ENCODE data around the gene PSMD13.

The PSMD13 gene

GRCh38 chr11:272195-272930, 35.6 kb downstream of the PSMD13 start:
- no peak for DNase-seq (ENCODE audit: low read depth in 3 of 3)

- no peak for DNase-seq (ENCODE audit: low read depth in 3 of 3)
These were observed 36.1 kb downstream of the PSMD13 start for GRCh38 chr11:272931-273198.

GRCh38 chr11:276219-276618, 39.4 kb downstream of the PSMD13 start:
- no peak for DNase-seq (ENCODE audit: low read depth in 3 of 3)

GRCh38 chr11:278001-278951, 41.5 kb downstream of the PSMD13 start, which contains the start of gene NLRP6:
Gene NLRP6, plus strand, starts transcription at chr11:278407. Its CDS starts 163 bp downstream, at chr11:278570.
- DNase-seq (ENCODE audit: low read depth in 3 of 3) = no peak

GRCh38 chr11:279040-279965, 42.5 kb downstream of the PSMD13 start:
- DNase-seq (ENCODE audit: low read depth in 3 of 3) = no peak

- no peak for DNase-seq (ENCODE audit: low read depth in 3 of 3)
These were observed 43.4 kb downstream of the PSMD13 start for GRCh38 chr11:279966-280705.

- DNase-seq (ENCODE audit: low read depth in 3 of 3) = no peak
These were observed 44.1 kb downstream of the PSMD13 start for GRCh38 chr11:280706-281485.

- no peak for DNase-seq (ENCODE audit: low read depth in 3 of 3)
These were observed 44.8 kb downstream of the PSMD13 start for GRCh38 chr11:281486-282161.

GRCh38 chr11:282171-282570, 45.4 kb downstream of the PSMD13 start:
- no peak for DNase-seq (ENCODE audit: low read depth in 3 of 3)

GRCh38 chr11:282630-283360, 46.0 kb downstream of the PSMD13 start:
- no peak for DNase-seq (ENCODE audit: low read depth in 3 of 3)

GRCh38 chr11:283405-284104, 46.8 kb downstream of the PSMD13 start:
- no peak for DNase-seq (ENCODE audit: low read depth in 3 of 3)

- DNase-seq (ENCODE audit: low read depth in 3 of 3) = no peak
These were observed 47.6 kb downstream of the PSMD13 start for GRCh38 chr11:284105-285020.

- DNase-seq (ENCODE audit: low read depth in 3 of 3) = no peak
These were observed 48.5 kb downstream of the PSMD13 start for GRCh38 chr11:285021-285893.

GRCh38 chr11:285894-286220, 49.1 kb downstream of the PSMD13 start:
- DNase-seq (ENCODE audit: low read depth in 3 of 3) = no peak

- DNase-seq (ENCODE audit: low read depth in 3 of 3) = peak in 1 of 3 experiments; percentile 45
These were observed 50.4 kb downstream of the PSMD13 start for GRCh38 chr11:286977-287820.

Data from stimulated activated CD4-positive, alpha-beta T cell treated with anti-CD3 and anti-CD28 coated beads, TNF-alpha, amount 100 ng/mL, for 4 hours (primary cell).